ENCODE data around the gene LDB3. TPM values are rescaled to one million over a fixed set of nuclear protein-coding genes. Genes with fewer than 3 reads are reported as not detected.

Gene LDB3
- total RNA-seq, 2 donors from 2014 or later = 0.11 to 0.35 TPM

DNA sequence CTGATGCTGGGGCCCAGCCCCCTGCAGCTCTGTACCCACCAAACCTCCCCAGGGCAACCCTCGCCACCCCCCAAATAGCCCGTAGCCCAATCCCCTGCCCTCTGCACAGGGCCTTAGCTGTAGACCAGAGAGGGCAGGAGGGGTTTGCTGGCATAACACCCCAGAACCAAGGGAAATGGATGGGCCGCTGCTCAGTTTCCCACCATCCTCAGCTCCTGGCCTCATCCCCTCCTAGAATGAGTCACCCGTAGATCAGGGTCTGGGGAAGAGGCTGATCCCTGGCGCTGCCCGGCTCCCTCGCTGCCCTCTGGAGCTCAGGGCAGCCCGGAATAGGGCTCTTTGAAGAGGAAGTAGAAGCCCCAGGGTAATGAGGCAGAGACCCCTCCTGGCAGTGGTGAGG lies 31.2 kb downstream of the LDB3 start:
- TF ChIP-seq, protein P1, sequence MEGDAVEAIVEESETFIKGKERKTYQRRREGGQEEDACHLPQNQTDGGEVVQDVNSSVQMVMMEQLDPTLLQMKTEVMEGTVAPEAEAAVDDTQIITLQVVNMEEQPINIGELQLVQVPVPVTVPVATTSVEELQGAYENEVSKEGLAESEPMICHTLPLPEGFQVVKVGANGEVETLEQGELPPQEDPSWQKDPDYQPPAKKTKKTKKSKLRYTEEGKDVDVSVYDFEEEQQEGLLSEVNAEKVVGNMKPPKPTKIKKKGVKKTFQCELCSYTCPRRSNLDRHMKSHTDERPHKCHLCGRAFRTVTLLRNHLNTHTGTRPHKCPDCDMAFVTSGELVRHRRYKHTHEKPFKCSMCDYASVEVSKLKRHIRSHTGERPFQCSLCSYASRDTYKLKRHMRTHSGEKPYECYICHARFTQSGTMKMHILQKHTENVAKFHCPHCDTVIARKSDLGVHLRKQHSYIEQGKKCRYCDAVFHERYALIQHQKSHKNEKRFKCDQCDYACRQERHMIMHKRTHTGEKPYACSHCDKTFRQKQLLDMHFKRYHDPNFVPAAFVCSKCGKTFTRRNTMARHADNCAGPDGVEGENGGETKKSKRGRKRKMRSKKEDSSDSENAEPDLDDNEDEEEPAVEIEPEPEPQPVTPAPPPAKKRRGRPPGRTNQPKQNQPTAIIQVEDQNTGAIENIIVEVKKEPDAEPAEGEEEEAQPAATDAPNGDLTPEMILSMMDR (conservative IDR thresholded peaks at IDR 0.05) = no peak
- Histone ChIP-seq H3K27ac (ENCODE audit: low read depth, low read length) (no peak overlapping the region), H3K4me1 (ENCODE audit: control insufficient read depth, insufficient read depth, low read length) (no peaks in the 10 kb centered on the region), H3K9me3 (ENCODE audit: control insufficient read depth, low read length) (no peaks in the 10 kb centered on the region), H3K4me3 (ENCODE audit: low read length) (no peak overlapping the region), H3K27me3 (ENCODE audit: control insufficient read depth, insufficient read depth, low read length, poor library complexity, severe bottlenecking) (no peaks in the 10 kb centered on the region), H3K9ac (ENCODE audit: extremely low read depth, low read length, poor library complexity, severe bottlenecking) (no peak overlapping the region), H3K36me3 (ENCODE audit: control insufficient read depth, insufficient read depth, low read length) (no peaks in the 10 kb centered on the region)
- H3K27me3 Mint-ChIP-seq (ENCODE audit: insufficient read depth) = peaks cover 7% of the 10 kb centered on the region
- no peaks in the 10 kb centered on the region for H3K4me1 Mint-ChIP-seq
- no peak overlapping the region for H3K4me3 Mint-ChIP-seq
- WGBS, 2 experiments (ENCODE audit: insufficient coverage in 1 of 2, insufficient read length in 1 of 2) = 82 to 94% methylated on average over 2 to 8 of the region's 8 CpGs
- no peaks in the 10 kb centered on the region for H3K36me3 Mint-ChIP-seq (ENCODE audit: low read depth)
- H3K27ac Mint-ChIP-seq = no peak overlapping the region
- no peaks in the 10 kb centered on the region for H3K9me3 Mint-ChIP-seq
- no peak for DNase-seq

DNA sequence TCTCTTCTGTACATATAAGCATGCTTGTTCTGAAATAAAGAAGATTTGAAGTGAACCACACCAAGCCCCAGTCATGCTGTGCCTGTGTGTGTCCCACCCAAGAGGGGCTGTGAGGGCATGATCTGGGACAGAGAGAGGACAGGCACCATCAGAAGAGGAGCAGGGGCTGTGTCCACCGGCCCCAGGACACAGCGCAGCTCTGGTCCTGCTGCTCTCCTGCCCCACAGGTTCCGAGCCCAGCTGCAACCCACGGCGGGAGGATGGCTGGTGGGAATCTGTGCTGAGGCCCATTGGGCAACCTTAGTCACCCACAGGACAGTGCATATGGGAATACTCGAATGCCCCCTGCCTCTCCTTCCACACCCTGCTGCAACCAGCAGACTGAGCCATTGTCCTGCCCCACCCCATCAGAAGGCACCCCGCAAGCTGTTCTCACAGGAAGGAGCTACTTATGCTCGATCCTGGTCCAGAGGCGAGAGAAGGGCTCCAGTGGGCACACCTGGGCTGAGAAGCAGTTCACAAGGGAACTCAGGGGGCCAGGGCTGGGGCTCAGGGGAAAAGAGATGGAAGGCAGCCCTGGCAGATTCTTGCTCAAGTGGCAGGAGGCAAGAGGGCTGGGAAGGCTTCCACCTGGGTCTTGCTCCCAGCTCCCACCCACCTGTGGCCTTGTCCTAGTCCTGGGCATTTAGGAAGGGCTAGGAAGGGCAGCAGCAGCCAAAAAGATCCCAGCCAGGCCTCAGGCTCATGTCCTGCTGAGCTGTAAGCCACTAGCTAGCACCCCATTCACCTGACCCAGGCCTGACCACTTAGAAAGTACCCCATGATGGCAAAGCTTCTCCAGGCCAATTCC lies 31.9 kb downstream of the LDB3 start:
- no peak for DNase-seq
- no peaks in the 10 kb centered on the region for H3K4me1 Mint-ChIP-seq
- H3K9ac ChIP-seq (ENCODE audit: extremely low read depth, low read length, poor library complexity, severe bottlenecking) = no peak overlapping the region
- no peak overlapping the region for H3K27ac ChIP-seq (ENCODE audit: low read depth, low read length)
- H3K36me3 Mint-ChIP-seq (ENCODE audit: low read depth) = no peaks in the 10 kb centered on the region
- H3K36me3 ChIP-seq (ENCODE audit: control insufficient read depth, insufficient read depth, low read length) = no peaks in the 10 kb centered on the region
- H3K27me3 Mint-ChIP-seq (ENCODE audit: insufficient read depth) = peaks cover 2% of the 10 kb centered on the region
- no peak overlapping the region for H3K27ac Mint-ChIP-seq
- no peak overlapping the region for H3K4me3 Mint-ChIP-seq
- H3K9me3 Mint-ChIP-seq = no peaks in the 10 kb centered on the region
- H3K4me1 ChIP-seq (ENCODE audit: control insufficient read depth, insufficient read depth, low read length) = no peaks in the 10 kb centered on the region
- no peak overlapping the region for H3K4me3 ChIP-seq (ENCODE audit: low read length)
- no peaks in the 10 kb centered on the region for H3K9me3 ChIP-seq (ENCODE audit: control insufficient read depth, low read length)
- WGBS, 2 experiments (ENCODE audit: insufficient coverage in 1 of 2, insufficient read length in 1 of 2) = 86 to 100% methylated on average over 3 to 9 of the region's 9 CpGs
- TF ChIP-seq, protein P1 (conservative IDR thresholded peaks at IDR 0.05) = no peak
- no peaks in the 10 kb centered on the region for H3K27me3 ChIP-seq (ENCODE audit: control insufficient read depth, insufficient read depth, low read length, poor library complexity, severe bottlenecking)

DNA sequence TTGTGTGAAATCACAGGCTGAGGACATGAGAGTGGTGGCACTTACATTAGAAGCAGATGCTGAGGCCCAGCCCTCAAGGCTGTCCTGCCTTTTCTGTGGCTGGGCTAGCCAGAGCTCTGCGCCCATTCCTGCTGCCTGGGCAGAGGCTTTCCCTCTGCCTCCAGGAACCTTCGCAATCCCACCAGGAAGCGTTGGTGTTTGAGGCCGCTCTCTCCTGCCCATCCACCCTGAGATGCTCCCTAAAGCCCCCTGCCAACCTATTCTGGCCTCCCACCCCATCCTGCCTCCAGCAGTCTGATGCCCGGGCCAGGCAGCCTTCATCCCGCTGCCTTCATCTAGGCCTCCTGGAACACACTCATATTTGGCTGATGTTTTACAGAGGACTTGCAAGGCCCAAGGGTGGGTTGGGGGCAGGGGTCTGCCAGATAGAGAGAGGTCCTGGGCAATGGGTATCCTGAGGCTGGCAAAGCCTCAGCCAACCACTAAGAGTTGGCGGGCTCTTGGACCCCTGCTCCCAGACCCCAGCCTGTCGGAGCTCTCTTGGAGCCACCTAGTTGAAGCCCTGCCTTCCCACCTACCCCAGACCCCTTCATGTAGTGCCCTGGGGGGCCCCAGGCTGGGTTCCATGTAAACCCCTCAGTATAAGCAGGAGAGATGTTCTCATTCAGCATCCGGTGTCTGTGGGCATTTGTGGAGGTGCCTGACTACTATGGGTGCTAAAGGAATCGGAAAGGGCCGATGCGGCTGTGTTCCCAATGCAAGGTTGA lies 32.7 kb downstream of the LDB3 start:
- no peak overlapping the region for H3K27ac ChIP-seq (ENCODE audit: low read depth, low read length)
- no peaks in the 10 kb centered on the region for H3K9me3 ChIP-seq (ENCODE audit: control insufficient read depth, low read length)
- TF ChIP-seq, protein P1 (conservative IDR thresholded peaks at IDR 0.05) = no peak
- no peak overlapping the region for H3K9ac ChIP-seq (ENCODE audit: extremely low read depth, low read length, poor library complexity, severe bottlenecking)
- H3K4me3 ChIP-seq (ENCODE audit: low read length) = no peak overlapping the region
- no peaks in the 10 kb centered on the region for H3K9me3 Mint-ChIP-seq
- no peaks in the 10 kb centered on the region for H3K36me3 ChIP-seq (ENCODE audit: control insufficient read depth, insufficient read depth, low read length)
- H3K4me1 ChIP-seq (ENCODE audit: control insufficient read depth, insufficient read depth, low read length) = no peaks in the 10 kb centered on the region
- no peaks in the 10 kb centered on the region for H3K27me3 Mint-ChIP-seq (ENCODE audit: insufficient read depth)
- H3K4me3 Mint-ChIP-seq = no peak overlapping the region
- peaks cover 2% of the 10 kb centered on the region for H3K4me1 Mint-ChIP-seq
- WGBS, 2 experiments (ENCODE audit: insufficient coverage in 1 of 2, insufficient read length in 1 of 2) = 94 to 97% methylated on average over 9 to 12 of the region's 12 CpGs
- no peaks in the 10 kb centered on the region for H3K27me3 ChIP-seq (ENCODE audit: control insufficient read depth, insufficient read depth, low read length, poor library complexity, severe bottlenecking)
- H3K36me3 Mint-ChIP-seq (ENCODE audit: low read depth) = no peaks in the 10 kb centered on the region
- no peak for DNase-seq
- H3K27ac Mint-ChIP-seq = no peak overlapping the region
